HEK293 (cell line): Measurements from ENCODE around the gene ZNF684.
"Not testable (repeated sequence)": the region's sequence is repeated elsewhere in the genome, so short reads cannot be mapped to it uniquely, and the experiment has no call there.

Experiments
- CTCF ChIA-PET: fragments of 350-600 bp; formaldehyde crosslinking; extraction: SDS; loops from one replicate; lab custom pipeline; 2021; ENCODE audit warnings: antibody characterized with exemption; lab: Yijun Ruan, JAX
- POLR2A ChIA-PET: fragments of 300-600 bp; formaldehyde crosslinking; extraction: SDS; loops from one replicate; lab custom pipeline; 2020; ENCODE audit warnings: antibody characterized with exemption, inconsistent platforms; lab: Yijun Ruan, JAX
- H3K27ac ChIP-seq: fragments of 200-500 bp; sonication (Bioruptor generic); 2 replicates; pipeline ENCODE4 v1.5.1; 2014; ENCODE audit warnings: low read depth, low read length, control low read depth, inconsistent platforms; ENCODE audit errors: extremely low read depth
- H3K36me3 ChIP-seq, 2 experiments: fragments of 200-500 bp in 1 of 2; sonication (Bioruptor generic) in 1 of 2; 1 replicate in 1 of 2; 2 replicates in 1 of 2; pipeline ENCODE4 v1.5.1; 2014 to 2017; ENCODE audit warnings: inconsistent platforms in 2 of 2, low read length in 2 of 2; ENCODE audit not compliant: control insufficient read depth in 2 of 2, insufficient read depth in 1 of 2
- H3K4me1 ChIP-seq: fragments of 200-500 bp; sonication (Bioruptor generic); 2 replicates; pipeline ENCODE4 v1.5.1; 2014; ENCODE audit warnings: mild to moderate bottlenecking, low read length, inconsistent platforms; ENCODE audit not compliant: control insufficient read depth, insufficient read depth
- H3K4me3 ChIP-seq: 2 replicates; pipeline ENCODE4 v1.5.1; 2011; ENCODE audit warnings: low read depth, mild to moderate bottlenecking, control low read depth, low read length, moderate library complexity
- H3K9me3 ChIP-seq: fragments of 200-500 bp; sonication (Bioruptor generic); 2 replicates; pipeline ENCODE4 v1.5.1; 2014; ENCODE audit warnings: low read depth, low read length, inconsistent platforms; ENCODE audit not compliant: control insufficient read depth, insufficient read depth
- FEZF1 ChIP-seq: fragments of 450-650 bp; formaldehyde crosslinking; IDR thresholded peaks from 2 replicates; pipeline ENCODE4 v1.5.1; 2016; ENCODE audit warnings: missing biosample characterization, missing genetic modification characterization
- GLI4 ChIP-seq: fragments of 450-650 bp; formaldehyde crosslinking; IDR thresholded peaks from 2 replicates; pipeline ENCODE4 v1.5.1; 2016; ENCODE audit warnings: missing biosample characterization, missing genetic modification characterization
- HOXA7 ChIP-seq: sonication (generic); formaldehyde crosslinking; IDR thresholded peaks from 2 replicates; pipeline ENCODE4 v1.8.1; 2022; ENCODE audit warnings: missing genetic modification reagents, borderline replicate concordance
- ZBTB21 ChIP-seq: fragments of 450-650 bp; formaldehyde crosslinking; IDR thresholded peaks from 2 replicates; pipeline ENCODE4 v1.5.1; 2017; ENCODE audit warnings: missing biosample characterization, missing genetic modification characterization
- ZNF114 ChIP-seq: fragments of 450-650 bp; formaldehyde crosslinking; IDR thresholded peaks from 2 replicates; pipeline ENCODE4 v1.5.0; 2017; ENCODE audit warnings: missing biosample characterization, missing genetic modification characterization
- ZNF132 ChIP-seq: fragments of 450-650 bp; formaldehyde crosslinking; IDR thresholded peaks from 2 replicates; pipeline ENCODE4 v1.5.1; 2017; ENCODE audit warnings: missing biosample characterization, missing genetic modification characterization, borderline replicate concordance
- ZNF175 ChIP-seq: fragments of 450-650 bp; formaldehyde crosslinking; IDR thresholded peaks from 2 replicates; pipeline ENCODE4 v1.5.1; 2016; ENCODE audit warnings: missing biosample characterization, missing genetic modification characterization
- ZNF184 ChIP-seq: fragments of 450-650 bp; IDR thresholded peaks from 2 replicates; pipeline ENCODE4 v1.5.1; 2018; ENCODE audit warnings: missing biosample characterization, mild to moderate bottlenecking, missing genetic modification characterization
- ZNF335 ChIP-seq: fragments of 450-650 bp; formaldehyde crosslinking; conservative IDR thresholded peaks from 2 replicates; pipeline ENCODE4 v1.5.1; 2016; ENCODE audit warnings: missing biosample characterization, missing genetic modification characterization
- ZNF366 ChIP-seq: fragments of 450-650 bp; formaldehyde crosslinking; conservative IDR thresholded peaks from 2 replicates; pipeline ENCODE4 v1.5.1; 2016; ENCODE audit warnings: missing biosample characterization, missing genetic modification characterization
- ZNF404 ChIP-seq: fragments of 450-650 bp; formaldehyde crosslinking; IDR thresholded peaks from 2 replicates; pipeline ENCODE4 v1.5.1; 2017; ENCODE audit warnings: missing biosample characterization, missing genetic modification characterization
- ZNF423 ChIP-seq: fragments of 450-650 bp; formaldehyde crosslinking; IDR thresholded peaks from 2 replicates; pipeline ENCODE4 v1.5.1; 2016; ENCODE audit warnings: missing biosample characterization, missing genetic modification characterization
- ZNF501 ChIP-seq: fragments of 450-650 bp; formaldehyde crosslinking; IDR thresholded peaks from 2 replicates; pipeline ENCODE4 v1.5.1; 2016; ENCODE audit warnings: missing biosample characterization, missing genetic modification characterization
- ZNF549 ChIP-seq: fragments of 450-650 bp; IDR thresholded peaks from 2 replicates; pipeline ENCODE4 v1.5.1; 2018; ENCODE audit warnings: missing biosample characterization, missing genetic modification characterization, mild to moderate bottlenecking, inconsistent platforms, moderate library complexity
- ZNF555 ChIP-seq: fragments of 450-650 bp; formaldehyde crosslinking; conservative IDR thresholded peaks from 2 replicates; pipeline ENCODE4 v1.5.1; 2017; ENCODE audit warnings: missing biosample characterization, mild to moderate bottlenecking, missing genetic modification characterization, inconsistent platforms
- ZNF560 ChIP-seq: fragments of 450-650 bp; formaldehyde crosslinking; IDR thresholded peaks from 2 replicates; pipeline ENCODE4 v1.5.1; 2017; ENCODE audit warnings: missing biosample characterization, missing genetic modification characterization, borderline replicate concordance
- ZNF561 ChIP-seq: fragments of 450-650 bp; IDR thresholded peaks from 2 replicates; pipeline ENCODE4 v1.5.1; 2018; ENCODE audit warnings: missing biosample characterization, missing genetic modification characterization, borderline replicate concordance
- ZNF843 ChIP-seq: fragments of 450-650 bp; formaldehyde crosslinking; IDR thresholded peaks from 2 replicates; pipeline ENCODE4 v1.5.1; 2016; ENCODE audit warnings: missing biosample characterization, missing genetic modification characterization
- TF ChIP-seq, protein P1 (sequence below): fragments of 450-650 bp; formaldehyde crosslinking; IDR thresholded peaks from 2 replicates; pipeline ENCODE4 v1.5.1; 2016; ENCODE audit warnings: missing biosample characterization, missing genetic modification characterization
- TF ChIP-seq, protein P2 (sequence below): fragments of 450-650 bp; formaldehyde crosslinking; IDR thresholded peaks from 2 replicates; pipeline ENCODE4 v1.5.1; 2016; ENCODE audit warnings: missing biosample characterization, missing genetic modification characterization
- TF ChIP-seq, protein P3 (sequence below): fragments of 450-650 bp; formaldehyde crosslinking; IDR thresholded peaks from 2 replicates; pipeline ENCODE4 v1.5.1; 2017; ENCODE audit warnings: missing biosample characterization, mild to moderate bottlenecking, missing genetic modification characterization, moderate library complexity

ZNF684 gene

DNA sequence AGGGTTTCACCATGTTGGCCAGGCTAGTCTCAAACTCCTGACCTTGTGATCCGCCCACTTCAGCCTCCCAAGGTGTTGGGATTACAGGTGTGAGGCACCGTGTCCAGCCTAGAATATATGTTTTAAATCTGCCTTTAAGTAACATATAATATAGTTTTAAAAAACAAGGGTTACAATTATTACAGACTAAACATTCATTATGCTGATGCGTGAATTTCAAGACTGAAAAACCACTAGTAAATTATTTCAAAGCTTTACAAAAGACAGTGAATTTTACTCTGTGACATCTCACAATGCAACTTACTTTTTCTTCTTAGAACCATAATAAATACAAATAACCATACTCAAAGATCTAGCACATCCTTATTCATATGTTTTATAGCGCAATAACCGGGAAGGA lies 24.7 kb downstream of the ZNF684 start (continued):
- TF ChIP-seq, protein P1, sequence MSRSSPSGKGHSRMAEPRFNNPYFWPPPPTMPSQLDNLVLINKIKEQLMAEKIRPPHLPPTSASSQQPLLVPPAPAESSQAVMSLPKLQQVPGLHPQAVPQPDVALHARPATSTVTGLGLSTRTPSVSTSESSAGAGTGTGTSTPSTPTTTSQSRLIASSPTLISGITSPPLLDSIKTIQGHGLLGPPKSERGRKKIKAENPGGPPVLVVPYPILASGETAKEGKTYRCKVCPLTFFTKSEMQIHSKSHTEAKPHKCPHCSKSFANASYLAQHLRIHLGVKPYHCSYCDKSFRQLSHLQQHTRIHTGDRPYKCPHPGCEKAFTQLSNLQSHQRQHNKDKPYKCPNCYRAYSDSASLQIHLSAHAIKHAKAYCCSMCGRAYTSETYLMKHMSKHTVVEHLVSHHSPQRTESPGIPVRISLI (tag by site-specific recombination) = no peak
- TF ChIP-seq ZNF114 (no peak), ZNF184 (tag by site-specific recombination) (no peak), ZNF561 (tag by site-specific recombination) (no peak), ZNF549 (tag by site-specific recombination) (no peak), ZNF423 (tag by site-specific recombination) (no peak), HOXA7 (no peak)
- TF ChIP-seq, protein P2, sequence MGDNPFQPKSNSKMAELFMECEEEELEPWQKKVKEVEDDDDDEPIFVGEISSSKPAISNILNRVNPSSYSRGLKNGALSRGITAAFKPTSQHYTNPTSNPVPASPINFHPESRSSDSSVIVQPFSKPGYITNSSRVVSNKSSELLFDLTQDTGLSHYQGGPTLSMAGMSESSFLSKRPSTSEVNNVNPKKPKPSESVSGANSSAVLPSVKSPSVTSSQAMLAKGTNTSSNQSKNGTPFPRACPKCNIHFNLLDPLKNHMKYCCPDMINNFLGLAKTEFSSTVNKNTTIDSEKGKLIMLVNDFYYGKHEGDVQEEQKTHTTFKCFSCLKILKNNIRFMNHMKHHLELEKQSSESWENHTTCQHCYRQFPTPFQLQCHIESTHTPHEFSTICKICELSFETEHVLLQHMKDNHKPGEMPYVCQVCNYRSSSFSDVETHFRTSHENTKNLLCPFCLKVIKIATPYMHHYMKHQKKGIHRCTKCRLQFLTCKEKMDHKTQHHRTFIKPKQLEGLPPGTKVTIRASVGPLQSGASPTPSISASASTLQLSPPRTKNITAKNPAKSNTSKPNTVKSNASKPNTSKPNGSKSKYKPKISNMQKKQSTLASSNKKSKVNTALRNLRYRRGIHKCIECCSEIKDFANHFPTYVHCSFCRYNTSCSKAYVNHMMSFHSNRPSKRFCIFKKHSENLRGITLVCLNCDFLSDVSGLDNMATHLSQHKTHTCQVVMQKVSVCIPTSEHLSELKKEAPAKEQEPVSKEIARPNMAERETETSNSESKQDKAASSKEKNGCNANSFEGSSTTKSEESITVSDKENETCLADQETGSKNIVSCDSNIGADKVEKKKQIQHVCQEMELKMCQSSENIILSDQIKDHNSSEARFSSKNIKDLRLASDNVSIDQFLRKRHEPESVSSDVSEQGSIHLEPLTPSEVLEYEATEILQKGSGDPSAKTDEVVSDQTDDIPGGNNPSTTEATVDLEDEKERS (tag by site-specific recombination) = no peak

GRCh38 chr1:40558241-40558640 lies 26.8 kb downstream of the ZNF684 start:
- CTCF ChIA-PET = interaction anchor here (0.7 to 1.5 kb wide), 2 partner anchors 13 to 25 kb away, joined by 3 to 8 read pairs; no protein-coding TSS in a partner anchor
- H3K36me3 ChIP-seq, H3K27ac ChIP-seq, H3K4me1 ChIP-seq, H3K4me3 ChIP-seq, H3K9me3 ChIP-seq, POLR2A ChIA-PET: not testable (repeated sequence)

DNA sequence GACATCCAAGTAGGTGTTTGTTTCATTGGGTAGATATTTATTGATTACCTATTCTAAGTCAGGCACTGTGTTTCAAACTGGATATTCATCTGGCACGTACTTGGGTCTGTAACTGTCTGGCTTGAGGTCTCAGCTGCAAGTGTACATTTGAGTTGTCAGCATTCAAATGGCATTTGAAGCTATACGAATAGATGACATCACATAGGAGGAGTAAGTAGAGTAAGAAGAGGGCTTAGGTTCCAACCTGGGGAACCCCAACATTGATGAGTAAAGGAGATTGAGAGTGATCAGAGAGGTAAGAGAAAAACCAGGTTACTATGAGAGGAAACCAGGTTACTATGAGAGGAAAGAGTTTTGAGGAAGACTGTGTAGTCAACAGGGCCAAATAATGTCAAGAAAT lies 30.7 kb downstream of the ZNF684 start:
- H3K4me1 ChIP-seq = no peaks in the 10 kb centered on the region
- POLR2A ChIA-PET = no interaction called here
- H3K27ac ChIP-seq = no peak overlapping the region
- CTCF ChIA-PET = no interaction called here
- no peaks in the 10 kb centered on the region for H3K9me3 ChIP-seq
- TF ChIP-seq ZNF335 (tag by site-specific recombination) (no peak), HOXA7 (no peak), ZNF175 (tag by site-specific recombination) (no peak)
- TF ChIP-seq, protein P3, sequence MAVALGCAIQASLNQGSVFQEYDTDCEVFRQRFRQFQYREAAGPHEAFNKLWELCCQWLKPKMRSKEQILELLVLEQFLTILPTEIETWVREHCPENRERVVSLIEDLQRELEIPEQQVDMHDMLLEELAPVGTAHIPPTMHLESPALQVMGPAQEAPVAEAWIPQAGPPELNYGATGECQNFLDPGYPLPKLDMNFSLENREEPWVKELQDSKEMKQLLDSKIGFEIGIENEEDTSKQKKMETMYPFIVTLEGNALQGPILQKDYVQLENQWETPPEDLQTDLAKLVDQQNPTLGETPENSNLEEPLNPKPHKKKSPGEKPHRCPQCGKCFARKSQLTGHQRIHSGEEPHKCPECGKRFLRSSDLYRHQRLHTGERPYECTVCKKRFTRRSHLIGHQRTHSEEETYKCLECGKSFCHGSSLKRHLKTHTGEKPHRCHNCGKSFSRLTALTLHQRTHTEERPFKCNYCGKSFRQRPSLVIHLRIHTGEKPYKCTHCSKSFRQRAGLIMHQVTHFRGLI (tag by site-specific recombination) = no peak
- TF ChIP-seq, protein P1 (tag by site-specific recombination) = no peak
- TF ChIP-seq, all 188 proteins: peak for 0
- Histone ChIP-seq H3K4me3 (no peak overlapping the region), H3K36me3 (no peaks in the 10 kb centered on the region)

DNA sequence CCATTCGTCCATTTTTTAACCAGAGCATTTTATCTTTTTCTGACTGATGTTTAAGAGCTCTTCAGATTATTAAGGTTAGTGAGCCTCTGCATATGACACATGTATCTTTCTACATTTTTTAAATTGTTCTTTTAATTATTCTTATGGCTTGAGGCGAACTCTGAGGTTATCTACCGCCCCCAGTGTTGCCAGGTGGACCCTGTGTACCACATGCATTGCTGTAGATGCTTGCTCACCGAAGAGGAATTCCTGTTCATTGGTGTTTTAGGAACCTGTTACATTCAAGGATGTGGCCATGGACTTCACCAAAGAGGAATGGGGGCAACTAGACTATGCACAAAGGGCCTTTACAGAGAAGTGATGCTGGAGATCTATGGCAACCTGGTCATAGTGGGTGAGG lies 31.8 kb downstream of the ZNF684 start:
- no peak overlapping the region for H3K4me3 ChIP-seq
- TF ChIP-seq FEZF1 (tag by site-specific recombination) (no peak), ZNF501 (no peak), ZNF561 (tag by site-specific recombination) (no peak), ZNF132 (tag by site-specific recombination) (no peak), ZNF366 (tag by site-specific recombination) (no peak), ZNF404 (no peak), ZNF843 (tag by site-specific recombination) (no peak), ZNF560 (tag by site-specific recombination) (no peak), ZNF555 (tag by site-specific recombination) (no peak), ZBTB21 (tag by site-specific recombination) (no peak), GLI4 (tag by site-specific recombination) (no peak)

More for the DNA sequence above, 31.8 kb downstream of the ZNF684 start:
- Histone ChIP-seq H3K27ac (no peak overlapping the region), H3K9me3 (no peaks in the 10 kb centered on the region), H3K4me1 (no peaks in the 10 kb centered on the region), H3K36me3 (no peaks in the 10 kb centered on the region)
- ChIA-PET POLR2A (no interaction called here), CTCF (interaction anchor here (0.6 kb wide), 1 partner anchor 390 kb away, joined by 5 read pairs; no protein-coding TSS in a partner anchor)
